ENCODE measurements around the gene TLCD5. TPM values are rescaled to one million over a fixed set of nuclear protein-coding genes. Genes with fewer than 3 reads are reported as not detected.
A peak's percentile ranks its signal among the peaks of the same experiment; 100 is the strongest.

The TLCD5 gene
- total RNA-seq, 2 experiments from 2014 or later: 1.2 to 1.4 TPM

DNA sequence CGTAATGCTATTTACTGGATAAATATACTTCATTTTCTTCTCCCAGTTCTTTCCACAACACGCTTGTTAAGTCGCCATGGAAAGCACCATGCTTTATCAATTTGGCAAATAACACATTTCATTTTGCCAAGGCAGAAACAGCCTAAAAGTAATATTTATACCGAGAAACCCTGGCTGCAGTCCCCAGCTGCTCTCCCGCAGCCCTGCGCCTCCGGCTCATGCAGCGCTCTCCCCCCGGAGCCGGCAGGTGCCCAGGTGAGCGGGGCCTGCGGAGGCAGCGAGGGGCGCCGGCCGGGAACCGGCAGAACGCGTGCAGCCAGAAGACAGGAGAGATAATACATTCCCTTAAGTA lies 10.4 kb downstream of the TLCD5 start:
- Mint-ChIP-seq H3K27ac (no peak overlapping the region), H3K9me3 (no peaks in the 10 kb centered on the region), H3K4me3 (peak overlapping the region; percentile 35), H3K27me3 (peaks cover 51% of the 10 kb centered on the region), H3K36me3 (ENCODE audit: low read depth) (no peaks in the 10 kb centered on the region), H3K4me1 (peaks cover 41% of the 10 kb centered on the region)
- POLR2A ChIA-PET: interaction anchor here (1.7 to 1.8 kb wide), 2 partner anchors 9 kb away, joined by 4 read pairs; no protein-coding TSS in a partner anchor
- no peak for DNase-seq
- CTCF ChIA-PET: interaction anchor here (1.0 to 2.1 kb wide), 9 partner anchors 8 to 349 kb away, joined by 3 to 11 read pairs (median 4); no protein-coding TSS in a partner anchor

DNA sequence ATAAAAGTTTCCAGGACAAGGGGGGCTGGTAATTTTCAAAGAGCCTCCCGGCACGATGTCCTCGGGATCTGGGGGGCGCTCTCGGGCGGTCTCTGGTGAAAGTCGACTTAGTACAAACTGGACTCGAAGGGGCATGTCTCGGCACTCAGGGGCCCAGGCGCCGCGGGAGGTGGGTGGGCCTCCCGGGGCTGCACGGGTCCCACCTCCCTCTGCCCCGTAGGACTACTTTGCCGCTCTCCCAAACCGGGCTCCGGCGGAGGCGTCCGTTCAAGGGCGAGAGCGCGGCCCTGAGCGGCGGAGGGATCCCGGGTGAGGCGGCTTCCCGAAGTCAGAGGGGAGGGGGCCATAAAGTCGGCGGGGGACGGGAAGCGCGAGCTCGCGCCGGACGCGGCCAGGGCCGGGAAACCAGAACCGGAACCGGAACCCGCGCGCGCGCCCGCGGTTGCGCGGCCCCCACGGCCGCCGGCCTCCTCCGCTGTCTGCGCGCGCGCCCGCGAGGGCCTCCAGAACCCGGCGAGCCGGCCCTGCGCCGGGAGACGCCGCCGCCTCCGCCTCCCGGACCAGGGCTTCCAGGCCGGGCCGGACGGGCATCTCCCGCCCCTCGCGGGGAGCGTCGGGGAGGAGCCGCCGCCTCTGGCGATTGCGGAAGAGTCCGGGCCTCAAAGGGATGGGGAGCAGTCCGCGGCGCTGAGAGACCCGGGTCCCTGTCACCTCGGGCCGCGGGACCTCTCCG lies 11.0 kb downstream of the TLCD5 start, which contains the start of gene ARHGEF12:
Gene ARHGEF12 (plus strand): TSS at position 506 of the 733 bp plus-strand sequence. CDS start 831 bp downstream, outside the sequence.
- POLR2A ChIA-PET: interaction anchor here (1.7 to 1.8 kb wide), 2 partner anchors 9 kb away, joined by 4 read pairs; no protein-coding TSS in a partner anchor
- CTCF ChIA-PET: interaction anchor here (1.0 to 1.3 kb wide), 4 partner anchors 9 to 349 kb away, joined by 3 to 5 read pairs (median 4); no protein-coding TSS in a partner anchor
- Mint-ChIP-seq H3K36me3 (ENCODE audit: low read depth) (no peaks in the 10 kb centered on the region), H3K4me3 (peak within 1 kb of the TSS; percentile 85), H3K27ac (peak within 1 kb of the TSS; percentile 51), H3K9me3 (no peaks in the 10 kb centered on the region), H3K27me3 (peaks cover 56% of the 10 kb centered on the region), H3K4me1 (peaks cover 43% of the 10 kb centered on the region)
- DNase-seq: peak; percentile 79

GRCh38 chr11:120336641-120337354 lies 11.7 kb downstream of the TLCD5 start:
- peaks cover 44% of the 10 kb centered on the region for H3K4me1 Mint-ChIP-seq
- peak overlapping the region; percentile 51 for H3K27ac Mint-ChIP-seq
- no peaks in the 10 kb centered on the region for H3K9me3 Mint-ChIP-seq
- POLR2A ChIA-PET: interaction anchor here (1.7 to 1.9 kb wide), 2 partner anchors 8 to 9 kb away, joined by 4 to 5 read pairs; no protein-coding TSS in a partner anchor
- DNase-seq: peak; percentile 31
- H3K27me3 Mint-ChIP-seq: peaks cover 59% of the 10 kb centered on the region
- H3K4me3 Mint-ChIP-seq: peak overlapping the region; percentile 85
- H3K36me3 Mint-ChIP-seq (ENCODE audit: low read depth): no peaks in the 10 kb centered on the region
- CTCF ChIA-PET: interaction anchor here (1.0 to 1.2 kb wide), 2 partner anchors 151 to 348 kb away, joined by 3 read pairs; no protein-coding TSS in a partner anchor

- Mint-ChIP-seq H3K27ac (no peak overlapping the region), H3K9me3 (no peaks in the 10 kb centered on the region), H3K27me3 (peaks cover 66% of the 10 kb centered on the region), H3K4me1 (peaks cover 49% of the 10 kb centered on the region), H3K4me3 (peak overlapping the region; percentile 85), H3K36me3 (ENCODE audit: low read depth) (peaks cover 5% of the 10 kb centered on the region)
- ChIA-PET CTCF (interaction anchor here (1.2 kb wide), 1 partner anchor 348 kb away, joined by 3 read pairs; no protein-coding TSS in a partner anchor), POLR2A (interaction anchor here (1.9 kb wide), 1 partner anchor 9 kb away, joined by 5 read pairs; no protein-coding TSS in a partner anchor)
- DNase-seq: no peak
These were observed 12.4 kb downstream of the TLCD5 start for GRCh38 chr11:120337355-120338106.

DNA sequence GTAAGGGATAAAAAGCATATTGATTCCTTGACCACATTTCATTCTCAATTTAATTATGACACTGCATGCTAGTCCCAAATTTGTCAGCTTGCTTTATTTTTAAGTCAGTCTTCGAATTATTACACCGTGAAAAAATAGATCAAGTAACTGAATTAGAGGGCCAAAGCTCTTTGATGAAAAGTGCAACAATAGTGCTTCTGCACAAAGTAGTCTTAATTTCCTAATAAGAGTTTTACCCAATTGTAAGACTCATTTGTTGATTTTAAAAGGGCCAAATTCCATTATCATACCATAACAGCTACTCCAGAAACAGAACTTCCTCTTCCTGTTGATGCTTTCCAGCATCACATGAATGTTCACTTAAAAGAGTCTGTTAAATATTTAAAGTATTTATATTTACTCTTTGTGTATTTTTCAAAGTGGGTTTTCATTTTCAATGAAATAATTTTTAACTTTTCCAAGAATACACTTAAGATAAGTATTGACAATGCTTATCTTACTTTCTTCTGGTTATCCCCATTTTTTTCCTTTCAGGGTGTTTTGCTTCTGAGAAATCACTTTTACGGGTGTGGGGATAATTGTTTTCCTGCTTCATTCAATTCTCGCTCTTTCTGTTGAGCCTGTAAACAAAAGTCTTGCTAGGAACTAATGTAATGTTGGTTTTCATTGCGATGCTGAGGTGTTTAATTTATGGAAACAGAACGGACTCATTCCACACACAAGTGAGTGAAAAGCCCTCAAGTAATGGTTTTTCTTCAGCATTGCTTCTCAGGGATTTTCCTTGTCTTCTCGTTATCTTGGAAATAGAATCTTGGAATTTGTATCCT lies 13.2 kb downstream of the TLCD5 start:
- Mint-ChIP-seq H3K27ac (no peak overlapping the region), H3K27me3 (peaks cover 60% of the 10 kb centered on the region), H3K4me3 (peak overlapping the region; percentile 85), H3K9me3 (no peaks in the 10 kb centered on the region), H3K4me1 (peaks cover 43% of the 10 kb centered on the region), H3K36me3 (ENCODE audit: low read depth) (peaks cover 5% of the 10 kb centered on the region)
- ChIA-PET CTCF (no interaction called here), POLR2A (interaction anchor here (1.9 kb wide), 1 partner anchor 8 kb away, joined by 5 read pairs; no protein-coding TSS in a partner anchor)
- DNase-seq: no peak

GRCh38 chr11:120339394-120339890 lies 14.3 kb downstream of the TLCD5 start:
- Mint-ChIP-seq H3K36me3 (ENCODE audit: low read depth) (peaks cover 8% of the 10 kb centered on the region), H3K27ac (no peak overlapping the region), H3K27me3 (peaks cover 55% of the 10 kb centered on the region), H3K9me3 (no peaks in the 10 kb centered on the region), H3K4me1 (peaks cover 53% of the 10 kb centered on the region), H3K4me3 (peak overlapping the region; percentile 18)
- DNase-seq: no peak
- ChIA-PET POLR2A (no interaction called here), CTCF (interaction anchor here (1.2 kb wide), 1 partner anchor 36 kb away, joined by 3 read pairs; no protein-coding TSS in a partner anchor)

- peaks cover 55% of the 10 kb centered on the region for H3K27me3 Mint-ChIP-seq
- DNase-seq: no peak
- CTCF ChIA-PET: interaction anchor here (1.2 kb wide), 1 partner anchor 37 kb away, joined by 3 read pairs; no protein-coding TSS in a partner anchor
- peaks cover 57% of the 10 kb centered on the region for H3K4me1 Mint-ChIP-seq
- H3K4me3 Mint-ChIP-seq: no peak overlapping the region
- POLR2A ChIA-PET: no interaction called here
- H3K27ac Mint-ChIP-seq: no peak overlapping the region
- H3K36me3 Mint-ChIP-seq (ENCODE audit: low read depth): peaks cover 8% of the 10 kb centered on the region
- H3K9me3 Mint-ChIP-seq: no peaks in the 10 kb centered on the region
These were observed 15.4 kb downstream of the TLCD5 start for GRCh38 chr11:120340529-120340928.

DNA sequence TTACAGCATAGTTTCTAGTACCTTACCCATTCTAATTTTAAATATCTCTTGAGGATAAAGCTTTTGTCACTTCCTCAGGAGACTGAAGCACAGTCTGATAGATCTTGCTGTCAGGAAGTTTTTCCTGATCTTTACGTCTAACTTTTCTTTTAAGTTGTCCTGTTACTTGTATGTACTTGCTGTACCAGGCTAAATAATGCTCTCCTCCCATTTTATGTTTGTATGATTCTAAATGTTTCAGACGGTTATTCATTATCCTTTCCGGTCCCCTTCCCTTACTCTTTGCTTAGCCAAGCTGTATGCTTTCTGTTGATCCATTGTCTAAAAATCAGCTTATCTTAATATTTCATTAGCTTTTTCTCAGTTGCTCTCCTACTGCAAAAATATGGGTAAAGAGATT lies 17.1 kb downstream of the TLCD5 start:
- Mint-ChIP-seq H3K27me3 (peaks cover 64% of the 10 kb centered on the region), H3K36me3 (ENCODE audit: low read depth) (peaks cover 8% of the 10 kb centered on the region), H3K4me3 (no peak overlapping the region), H3K4me1 (peaks cover 62% of the 10 kb centered on the region), H3K27ac (no peak overlapping the region), H3K9me3 (no peaks in the 10 kb centered on the region)
- ChIA-PET POLR2A (no interaction called here), CTCF (no interaction called here)
- no peak for DNase-seq

GRCh38 chr11:120342678-120343077 lies 17.6 kb downstream of the TLCD5 start:
- no peak overlapping the region for H3K4me3 Mint-ChIP-seq
- ChIA-PET POLR2A (no interaction called here), CTCF (no interaction called here)
- H3K27ac Mint-ChIP-seq: no peak overlapping the region
- no peaks in the 10 kb centered on the region for H3K9me3 Mint-ChIP-seq
- DNase-seq: no peak
- H3K4me1 Mint-ChIP-seq: peaks cover 59% of the 10 kb centered on the region
- H3K27me3 Mint-ChIP-seq: peaks cover 63% of the 10 kb centered on the region
- H3K36me3 Mint-ChIP-seq (ENCODE audit: low read depth): peaks cover 8% of the 10 kb centered on the region

- POLR2A ChIA-PET: no interaction called here
- Mint-ChIP-seq H3K27ac (no peak overlapping the region), H3K9me3 (no peaks in the 10 kb centered on the region), H3K36me3 (ENCODE audit: low read depth) (peaks cover 8% of the 10 kb centered on the region), H3K4me3 (no peak overlapping the region), H3K27me3 (peaks cover 61% of the 10 kb centered on the region), H3K4me1 (peaks cover 53% of the 10 kb centered on the region)
- peak; percentile 27 for DNase-seq
- CTCF ChIA-PET: no interaction called here
These were observed 18.3 kb downstream of the TLCD5 start for GRCh38 chr11:120343429-120343828.

DNA sequence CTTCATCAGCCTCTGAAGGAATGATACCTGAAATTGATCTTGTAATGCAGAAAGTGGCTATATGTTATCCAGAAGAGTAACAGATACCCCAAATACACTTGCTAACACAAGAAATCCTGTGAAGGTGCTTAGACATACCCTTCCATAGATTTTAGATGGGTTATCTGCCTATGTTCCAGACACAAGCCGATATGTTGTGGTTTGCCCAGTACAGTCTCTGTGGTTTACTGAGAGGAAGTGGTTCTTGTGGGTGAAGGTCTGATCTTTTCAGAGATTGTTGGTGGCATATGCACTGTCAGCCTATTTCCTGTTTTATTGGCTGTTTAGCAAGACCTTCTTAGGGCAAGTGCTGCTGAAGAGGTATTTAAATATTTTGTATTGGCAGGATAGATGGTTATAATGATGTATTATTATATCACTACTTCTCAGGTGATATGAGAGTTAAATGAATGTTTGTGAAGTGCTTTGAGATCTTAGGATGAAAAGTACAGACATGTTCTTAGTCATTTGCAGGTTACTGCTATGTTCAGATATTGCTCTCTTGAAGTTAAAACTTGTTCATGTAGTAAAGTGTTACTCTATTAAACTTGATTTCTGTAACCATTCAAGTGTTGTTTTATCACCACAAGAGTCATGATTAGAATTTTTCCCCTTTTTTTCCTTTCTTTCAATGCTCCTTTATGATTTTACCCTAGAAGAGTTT lies 19.4 kb downstream of the TLCD5 start:
- peak; percentile 73 for DNase-seq
- H3K4me3 Mint-ChIP-seq: peak overlapping the region; percentile 37
- peak overlapping the region; percentile 49 for H3K27ac Mint-ChIP-seq
- ChIA-PET POLR2A (interaction anchor here (0.8 kb wide), 1 partner anchor 8 kb away, joined by 4 read pairs; the partner anchor contains the start of gene ARHGEF12), CTCF (no interaction called here)
- H3K9me3 Mint-ChIP-seq: no peaks in the 10 kb centered on the region
- H3K27me3 Mint-ChIP-seq: peaks cover 61% of the 10 kb centered on the region
- H3K36me3 Mint-ChIP-seq (ENCODE audit: low read depth): peaks cover 8% of the 10 kb centered on the region
- H3K4me1 Mint-ChIP-seq: peaks cover 46% of the 10 kb centered on the region
